ENCODE data around the gene LMO7. TPM values are rescaled to one million over a fixed set of nuclear protein-coding genes. Genes with fewer than 3 reads are reported as not detected.

The LMO7 gene
- total RNA-seq, 1 experiment from 2014 or later = 105 TPM

GRCh38 chr13:75847588-75847987 is 211.5 kb downstream of the LMO7 start:
- TF ChIP-seq CTCF (IDR thresholded peaks at IDR 0.05; ENCODE audit: unreplicated experiment) = no peak
- Mint-ChIP-seq H3K27ac (ENCODE audit: unreplicated experiment) (no peak overlapping the region), H3K4me3 (ENCODE audit: low read depth, unreplicated experiment) (no peak overlapping the region), H3K9me3 (ENCODE audit: low read depth, unreplicated experiment) (no peaks in the 10 kb centered on the region), H3K4me1 (ENCODE audit: low read depth, unreplicated experiment) (no peaks in the 10 kb centered on the region), H3K27me3 (ENCODE audit: unreplicated experiment) (no peaks in the 10 kb centered on the region), H3K36me3 (ENCODE audit: insufficient read depth, unreplicated experiment) (no peaks in the 10 kb centered on the region)
- CTCF ChIA-PET = no interaction called here
- BruUV-seq (replicated peaks) = no TSS peak
- no peak for DNase-seq
- intact Hi-C loops (cut with micrococcal nuclease; ENCODE audit: unreplicated experiment) = no loop called here

- Mint-ChIP-seq H3K9me3 (ENCODE audit: low read depth, unreplicated experiment) (no peaks in the 10 kb centered on the region), H3K36me3 (ENCODE audit: insufficient read depth, unreplicated experiment) (peaks cover 5% of the 10 kb centered on the region), H3K4me3 (ENCODE audit: low read depth, unreplicated experiment) (no peak overlapping the region), H3K27me3 (ENCODE audit: unreplicated experiment) (no peaks in the 10 kb centered on the region), H3K27ac (ENCODE audit: unreplicated experiment) (no peak overlapping the region), H3K4me1 (ENCODE audit: low read depth, unreplicated experiment) (peaks cover 6% of the 10 kb centered on the region)
- no TSS peak for BruUV-seq (replicated peaks)
- intact Hi-C loops (cut with micrococcal nuclease; ENCODE audit: unreplicated experiment) = no loop called here
- no peak for TF ChIP-seq CTCF (IDR thresholded peaks at IDR 0.05; ENCODE audit: unreplicated experiment)
- CTCF ChIA-PET = no interaction called here
- no peak for DNase-seq
These were observed 214.8 kb downstream of the LMO7 start for GRCh38 chr13:75850916-75851315.

GRCh38 chr13:75855216-75855615 is 219.1 kb downstream of the LMO7 start:
- CTCF ChIA-PET = no interaction called here
- Mint-ChIP-seq H3K27me3 (ENCODE audit: unreplicated experiment) (no peaks in the 10 kb centered on the region), H3K4me1 (ENCODE audit: low read depth, unreplicated experiment) (peaks cover 10% of the 10 kb centered on the region), H3K27ac (ENCODE audit: unreplicated experiment) (no peak overlapping the region), H3K9me3 (ENCODE audit: low read depth, unreplicated experiment) (no peaks in the 10 kb centered on the region), H3K36me3 (ENCODE audit: insufficient read depth, unreplicated experiment) (peaks cover 16% of the 10 kb centered on the region), H3K4me3 (ENCODE audit: low read depth, unreplicated experiment) (no peak overlapping the region)
- BruUV-seq (replicated peaks) = no TSS peak
- intact Hi-C loops (cut with micrococcal nuclease; ENCODE audit: unreplicated experiment) = no loop called here
- TF ChIP-seq CTCF (IDR thresholded peaks at IDR 0.05; ENCODE audit: unreplicated experiment) = no peak
- DNase-seq = no peak

GRCh38 chr13:75855847-75856246 is 219.7 kb downstream of the LMO7 start:
- Mint-ChIP-seq H3K4me1 (ENCODE audit: low read depth, unreplicated experiment) (peaks cover 16% of the 10 kb centered on the region), H3K27ac (ENCODE audit: unreplicated experiment) (no peak overlapping the region), H3K27me3 (ENCODE audit: unreplicated experiment) (no peaks in the 10 kb centered on the region), H3K36me3 (ENCODE audit: insufficient read depth, unreplicated experiment) (peaks cover 22% of the 10 kb centered on the region), H3K4me3 (ENCODE audit: low read depth, unreplicated experiment) (no peak overlapping the region), H3K9me3 (ENCODE audit: low read depth, unreplicated experiment) (no peaks in the 10 kb centered on the region)
- no peak for TF ChIP-seq CTCF (IDR thresholded peaks at IDR 0.05; ENCODE audit: unreplicated experiment)
- intact Hi-C loops (cut with micrococcal nuclease; ENCODE audit: unreplicated experiment) = no loop called here
- CTCF ChIA-PET = no interaction called here
- no peak for DNase-seq
- BruUV-seq (replicated peaks) = no TSS peak

GRCh38 chr13:75857291-75857690 is 221.2 kb downstream of the LMO7 start:
- no peak overlapping the region for H3K4me3 Mint-ChIP-seq (ENCODE audit: low read depth, unreplicated experiment)
- no peak for TF ChIP-seq CTCF (IDR thresholded peaks at IDR 0.05; ENCODE audit: unreplicated experiment)
- no peaks in the 10 kb centered on the region for H3K9me3 Mint-ChIP-seq (ENCODE audit: low read depth, unreplicated experiment)
- intact Hi-C loops (cut with micrococcal nuclease; ENCODE audit: unreplicated experiment) = no loop called here
- H3K4me1 Mint-ChIP-seq (ENCODE audit: low read depth, unreplicated experiment) = peaks cover 18% of the 10 kb centered on the region
- H3K36me3 Mint-ChIP-seq (ENCODE audit: insufficient read depth, unreplicated experiment) = peaks cover 27% of the 10 kb centered on the region
- BruUV-seq (replicated peaks) = no TSS peak
- DNase-seq = no peak
- CTCF ChIA-PET = no interaction called here
- no peak overlapping the region for H3K27ac Mint-ChIP-seq (ENCODE audit: unreplicated experiment)
- H3K27me3 Mint-ChIP-seq (ENCODE audit: unreplicated experiment) = no peaks in the 10 kb centered on the region
